A673 (cell line): ENCODE measurements around the gene KRT76. TPM values are rescaled to one million over a fixed set of nuclear protein-coding genes. Genes with fewer than 3 reads are reported as not detected.

Experiments used
- BruUV-seq: library from RNA; stranded (reverse); fragments of 400-500 nt; replicated peaks from 2 replicates; lab custom pipeline; 2021; lab: Mats Ljungman, UMichigan
- CTCF ChIA-PET: fragments of 300-600 bp; sonication (Branson Sonifier 250); formaldehyde crosslinking; loops from one replicate; lab custom pipeline; 2022; ENCODE audit warnings: antibody characterized with exemption; lab: Charles Lee
- POLR2A ChIA-PET: fragments of 300-600 bp; sonication (Branson Sonifier 250); formaldehyde crosslinking; loops from one replicate; lab custom pipeline; 2022; ENCODE audit warnings: antibody characterized with exemption; ENCODE audit not compliant: low non-redundant PET; lab: Charles Lee
- DNase-seq: peaks from one replicate; pipeline ENCODE4 v3.0.0-alpha.2; 2015; ENCODE audit warnings: low spot score
- H3K27ac ChIP-seq: fragments of 200-600 bp; sonication (generic); 2 replicates; pipeline ENCODE4 v1.5.1; 2016; ENCODE audit warnings: mixed run types, low read depth, mild to moderate bottlenecking, mixed read lengths, antibody characterized with exemption, low read length; ENCODE audit not compliant: poor library complexity, severe bottlenecking
- H3K27me3 ChIP-seq: fragments of 200-600 bp; sonication (generic); replicated peaks from 2 replicates; pipeline ENCODE4 v1.6.1; 2017; ENCODE audit warnings: mixed run types, low read depth, mild to moderate bottlenecking, mixed read lengths, antibody characterized with exemption, low read length; ENCODE audit not compliant: insufficient read depth, poor library complexity
- H3K36me3 ChIP-seq: fragments of 200-600 bp; sonication (generic); 2 replicates; pipeline ENCODE4 v1.6.1; 2016; ENCODE audit warnings: mixed run types, mild to moderate bottlenecking, mixed read lengths, antibody characterized with exemption, low read length; ENCODE audit not compliant: insufficient read depth, poor library complexity, severe bottlenecking
- H3K4me1 ChIP-seq: fragments of 200-600 bp; sonication (generic); 2 replicates; pipeline ENCODE4 v1.6.1; 2017; ENCODE audit warnings: mixed run types, mild to moderate bottlenecking, mixed read lengths, antibody characterized with exemption, low read length; ENCODE audit not compliant: insufficient read depth, poor library complexity, severe bottlenecking
- H3K4me3 ChIP-seq: fragments of 200-600 bp; sonication (generic); 2 replicates; pipeline ENCODE4 v1.5.1; 2016; ENCODE audit warnings: low read depth, mixed run types, mild to moderate bottlenecking, mixed read lengths, low read length; ENCODE audit not compliant: poor library complexity, severe bottlenecking
- H3K9me3 ChIP-seq: fragments of 200-600 bp; sonication (generic); 2 replicates; pipeline ENCODE4 v1.6.1; 2016; ENCODE audit warnings: mixed run types, low read depth, mild to moderate bottlenecking, mixed read lengths, antibody characterized with exemption, low read length; ENCODE audit not compliant: poor library complexity, severe bottlenecking
- CTCF ChIP-seq: fragments of 300-800, 200-600 bp; sonication (generic); conservative IDR thresholded peaks from 2 replicates; pipeline ENCODE4 v1.5.1; 2017; ENCODE audit warnings: low read depth, mild to moderate bottlenecking, antibody characterized with exemption, low read length, moderate library complexity, mixed read lengths
- EZH2 ChIP-seq: fragments of 200-600 bp; sonication (generic); IDR thresholded peaks from 2 replicates; pipeline ENCODE4 v1.6.1; 2017; ENCODE audit warnings: borderline replicate concordance, low read depth, mild to moderate bottlenecking, mixed read lengths, antibody characterized with exemption, low read length; ENCODE audit not compliant: poor library complexity, severe bottlenecking
- intact Hi-C: fragments of 100-400 bp; cut with micrococcal nuclease; formaldehyde crosslinking; loops from one replicate; pipeline ENCODE4 v1.10.0; 2022; ENCODE audit not compliant: unreplicated experiment
- total RNA-seq: library from RNA; stranded (reverse); gene quantifications from 2 replicates; pipeline ENCODE4 v1.2.3, GENCODE V29; 2021

Gene KRT76
- total RNA-seq, 1 experiment from 2014 or later = not detected

- no peaks in the 10 kb centered on the region for H3K4me1 ChIP-seq
- DNase-seq = no peak
- ChIA-PET POLR2A (interaction anchor here (0.6 kb wide), 1 partner anchor 549 kb away, joined by 4 read pairs; no protein-coding TSS in a partner anchor), CTCF (no interaction called here)
- H3K27me3 ChIP-seq = no peaks in the 10 kb centered on the region
- no TSS peak for BruUV-seq
- H3K9me3 ChIP-seq = no peaks in the 10 kb centered on the region
- no peaks in the 10 kb centered on the region for H3K36me3 ChIP-seq
- H3K4me3 ChIP-seq = no peak overlapping the region
- intact Hi-C loops = no loop called here
- TF ChIP-seq EZH2 (no peak), CTCF (no peak)
- H3K27ac ChIP-seq = no peak overlapping the region
Observed at GRCh38 chr12:52769354-52769753, 7.8 kb downstream of the KRT76 start.

GRCh38 chr12:52768479-52769200, 8.5 kb downstream of the KRT76 start:
- Histone ChIP-seq H3K4me3 (no peak overlapping the region), H3K36me3 (no peaks in the 10 kb centered on the region), H3K4me1 (no peaks in the 10 kb centered on the region), H3K27me3 (no peaks in the 10 kb centered on the region), H3K27ac (no peak overlapping the region), H3K9me3 (no peaks in the 10 kb centered on the region)
- intact Hi-C loops = no loop called here
- TF ChIP-seq CTCF (no peak), EZH2 (no peak)
- BruUV-seq = no TSS peak
- POLR2A ChIA-PET = interaction anchor here (0.6 kb wide), 1 partner anchor 549 kb away, joined by 4 read pairs; no protein-coding TSS in a partner anchor
- DNase-seq = no peak
- CTCF ChIA-PET = no interaction called here

- intact Hi-C loops = no loop called here
- POLR2A ChIA-PET = no interaction called here
- no peak for DNase-seq
- Histone ChIP-seq H3K36me3 (no peaks in the 10 kb centered on the region), H3K4me3 (no peak overlapping the region), H3K4me1 (no peaks in the 10 kb centered on the region), H3K27ac (no peak overlapping the region), H3K9me3 (no peaks in the 10 kb centered on the region), H3K27me3 (no peaks in the 10 kb centered on the region)
- CTCF ChIA-PET = no interaction called here
- TF ChIP-seq CTCF (no peak), EZH2 (no peak)
- BruUV-seq = no TSS peak
Observed at GRCh38 chr12:52767427-52767826, 9.7 kb downstream of the KRT76 start.
